DMS 273 (cell line): ENCODE data around the gene COQ2.
"Not testable (repeated sequence)": the region's sequence is repeated elsewhere in the genome, so short reads cannot be mapped to it uniquely, and the experiment has no call there.

ENCODE experiments used
- DNase-seq: peaks from one replicate; lab custom pipeline; 2025; ENCODE audit not compliant: unreplicated experiment; lab: John Stamatoyannopoulos, UW

The COQ2 gene

DNA sequence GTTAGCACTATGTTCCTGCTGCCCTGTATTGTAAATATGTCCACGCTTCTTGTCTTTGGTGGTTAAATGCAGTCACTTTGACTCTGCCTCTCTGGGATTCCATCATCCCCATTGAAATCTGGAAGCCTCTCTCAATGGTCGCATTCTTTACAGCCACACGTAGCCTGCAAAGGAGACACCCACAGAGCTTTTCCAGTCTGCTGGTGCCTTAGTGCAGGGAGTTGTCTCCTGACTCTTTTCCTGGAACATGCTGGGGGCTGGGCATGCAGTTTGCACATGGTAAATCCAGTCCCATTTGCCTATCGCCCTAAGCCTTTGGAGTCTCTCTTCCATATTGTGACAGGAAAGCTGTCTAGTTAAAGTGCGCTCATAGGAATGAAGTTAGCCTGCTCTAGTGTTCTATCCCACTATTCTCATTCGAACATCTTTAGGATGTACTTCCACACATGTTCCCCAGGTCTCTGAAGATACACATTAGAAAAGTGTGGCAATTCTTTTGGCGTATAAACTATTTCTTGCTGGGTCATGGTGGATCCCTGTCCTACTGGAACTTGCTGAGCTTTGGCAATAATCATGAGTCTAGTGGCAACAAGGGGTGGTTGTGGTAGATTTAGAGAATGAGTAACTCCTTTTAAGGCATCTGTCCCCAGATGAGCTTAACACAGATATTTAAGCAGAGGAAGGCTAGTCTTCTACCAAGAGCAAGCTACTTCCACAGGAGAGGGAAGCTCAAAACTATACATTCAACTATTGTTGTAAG, 33.7 kb downstream of the COQ2 start:
- no peak for DNase-seq

DNA sequence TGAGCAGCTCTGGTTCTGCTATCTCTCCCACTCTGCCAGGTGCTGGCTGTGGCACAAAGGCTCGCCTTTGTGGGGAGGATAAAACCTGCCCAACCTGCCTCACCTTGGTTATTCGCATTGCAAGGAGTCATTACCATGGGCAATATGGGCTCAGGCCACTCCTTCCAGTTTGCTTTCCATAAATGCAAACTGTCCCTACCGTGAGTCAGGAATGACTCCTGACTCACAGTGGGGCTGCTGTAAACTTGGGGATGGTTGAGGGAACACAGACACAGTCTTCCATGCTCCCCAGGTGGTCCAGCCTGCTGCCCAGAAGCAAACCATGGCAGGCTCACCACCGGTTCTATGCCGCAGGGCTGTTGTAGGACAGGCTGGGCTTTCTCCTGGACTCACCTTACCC, 36.1 kb downstream of the COQ2 start:
- no peak for DNase-seq

- DNase-seq: no peak
Observed at GRCh38 chr4:83247415-83248357, 36.9 kb downstream of the COQ2 start.

GRCh38 chr4:83241132-83241531, 43.5 kb downstream of the COQ2 start:
- DNase-seq: no peak

DNA sequence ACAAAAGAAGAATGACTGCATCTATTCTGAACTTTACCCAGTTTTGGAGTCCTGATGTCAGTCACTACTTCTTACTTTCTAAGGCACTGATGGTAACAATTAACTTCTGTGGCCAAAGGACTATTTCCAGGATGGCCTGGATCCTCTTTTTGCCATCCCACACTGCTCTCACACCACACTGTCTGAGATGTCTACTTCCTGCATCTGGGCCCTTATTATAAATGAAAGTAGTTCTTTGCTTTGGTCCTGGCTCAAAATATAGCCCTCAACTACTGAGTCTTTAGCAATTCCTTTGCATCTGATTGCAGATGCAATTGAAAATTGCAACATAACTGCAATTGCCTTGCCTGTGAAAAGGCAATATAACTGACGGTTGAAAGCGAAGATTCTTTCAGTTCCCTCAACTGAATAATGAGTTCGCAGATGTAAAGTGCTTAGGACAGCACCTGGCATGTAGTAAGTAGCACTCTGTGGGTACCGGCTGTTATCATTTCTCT, 44.2 kb downstream of the COQ2 start:
- no peak for DNase-seq

DNA sequence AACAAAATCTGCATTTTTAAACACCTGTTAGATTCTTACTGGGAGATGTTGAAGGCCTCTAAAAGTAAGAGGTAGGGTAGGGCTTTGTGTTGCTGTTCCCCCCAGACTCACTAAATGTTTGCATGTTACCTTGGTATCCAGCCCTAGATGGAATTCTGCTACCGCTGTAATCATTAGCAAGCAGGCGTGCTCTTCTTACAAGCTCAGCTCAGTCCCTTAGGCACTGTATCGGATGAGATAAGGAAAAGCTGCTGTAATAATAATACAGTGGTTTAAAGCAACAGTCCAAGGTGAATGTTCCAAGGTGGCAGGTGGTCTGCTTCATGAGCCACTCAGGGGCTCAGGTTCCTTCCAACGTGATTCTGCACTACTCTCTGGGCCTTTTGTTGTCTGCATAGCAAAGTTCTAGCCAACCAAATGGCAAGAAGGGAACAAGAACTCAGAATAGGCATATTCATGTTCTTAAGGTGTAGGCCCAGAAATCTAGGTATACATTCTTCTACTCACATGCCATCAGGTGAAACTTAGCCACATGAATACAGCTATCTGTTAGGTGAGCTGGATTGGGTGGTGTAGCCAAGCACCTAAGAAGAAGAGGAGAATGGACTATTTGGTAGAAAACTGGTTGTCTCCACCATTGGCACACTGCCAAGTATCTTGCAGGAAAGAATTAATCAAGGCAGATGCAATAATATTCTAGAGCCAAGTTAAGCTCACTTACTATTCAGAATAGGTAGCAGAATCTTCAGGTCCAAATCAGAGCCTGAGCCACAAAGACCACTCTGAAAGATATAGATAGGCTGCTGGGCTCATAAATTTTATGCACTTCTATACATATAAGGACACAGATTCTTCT, 46.0 kb downstream of the COQ2 start:
- peak; percentile 15 for DNase-seq

DNA sequence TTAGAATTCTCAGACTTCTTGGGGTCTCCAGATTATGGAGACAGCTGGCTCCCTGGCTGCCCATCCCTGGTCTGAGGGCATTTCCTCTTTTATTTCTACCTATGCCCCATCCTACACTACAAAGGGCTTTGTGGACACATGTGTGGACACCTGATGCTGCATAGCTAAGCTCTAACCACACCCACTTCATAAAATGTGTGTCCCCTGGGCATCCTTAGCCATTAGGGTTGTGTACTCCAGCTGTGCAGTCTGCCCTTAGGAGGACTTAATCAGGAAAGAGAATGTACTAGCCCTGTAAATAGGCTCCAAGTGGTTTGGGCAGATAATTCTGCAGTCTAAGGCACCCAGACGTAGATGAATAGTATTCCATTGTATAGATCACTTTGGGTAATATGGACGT, 47.0 kb downstream of the COQ2 start:
- peak; percentile 23 for DNase-seq

GRCh38 chr4:83235645-83236133, 48.9 kb downstream of the COQ2 start:
- DNase-seq: not testable (repeated sequence)

DNA sequence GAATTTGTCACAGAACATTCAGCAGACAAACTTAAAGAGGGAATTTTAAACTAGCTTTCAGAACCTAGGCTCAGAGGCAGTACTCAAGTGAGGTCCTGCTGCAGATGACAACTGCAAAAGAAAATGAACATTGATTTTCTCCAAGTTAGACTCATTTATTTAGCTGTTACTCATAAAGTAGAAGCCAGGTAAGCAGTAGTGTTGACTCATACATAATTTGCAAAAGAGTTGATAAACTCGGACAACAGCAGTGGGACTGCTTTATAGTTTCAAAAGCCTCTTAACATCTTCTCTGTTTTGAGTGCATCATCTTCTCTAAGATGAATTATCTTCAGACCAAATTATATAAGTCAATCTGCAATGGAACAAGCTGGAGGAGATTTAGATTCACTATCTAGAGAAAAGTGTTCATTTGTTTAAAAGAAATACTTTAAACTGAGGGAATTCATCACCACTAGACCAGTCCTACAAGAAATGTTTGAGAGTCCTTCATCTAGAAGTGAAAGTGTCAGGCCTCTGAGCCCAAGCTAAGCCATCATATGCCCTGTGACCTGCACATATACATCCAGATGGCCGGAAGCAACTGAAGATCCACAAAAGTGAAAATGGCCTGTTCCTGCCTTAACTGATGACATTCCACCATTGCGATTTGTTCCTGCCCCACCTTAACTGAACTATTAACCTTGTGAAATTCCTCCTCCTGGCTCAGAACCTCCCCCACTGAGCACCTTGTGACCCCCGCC, 49.5 kb downstream of the COQ2 start:
- no peak for DNase-seq

GRCh38 chr4:83234387-83234786, 50.2 kb downstream of the COQ2 start:
- DNase-seq: not testable (repeated sequence)

DNA sequence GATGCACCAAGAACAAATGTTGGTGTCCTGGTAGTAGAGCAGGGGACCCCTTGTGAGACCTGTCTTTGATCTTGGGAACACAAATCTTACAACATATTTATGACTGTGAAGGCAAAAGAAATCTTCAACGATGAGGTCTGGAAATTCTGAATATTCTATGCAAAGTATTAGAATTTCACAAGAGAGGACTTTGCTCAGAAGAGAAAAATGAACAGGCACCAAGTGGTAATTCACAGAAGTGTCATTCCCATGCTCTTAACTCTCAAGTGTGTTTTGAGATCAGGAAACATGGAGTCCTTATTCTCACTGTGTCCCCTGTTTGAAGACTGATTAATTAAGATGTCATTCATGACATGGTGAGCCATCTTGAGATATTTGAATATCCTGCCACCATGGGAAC, 52.5 kb downstream of the COQ2 start:
- DNase-seq: no peak

GRCh38 chr4:83231620-83232076, 53.0 kb downstream of the COQ2 start:
- no peak for DNase-seq

GRCh38 chr4:83230928-83231327, 53.7 kb downstream of the COQ2 start:
- DNase-seq: no peak

- no peak for DNase-seq
Observed at GRCh38 chr4:83229791-83230190, 54.8 kb downstream of the COQ2 start.

DNA sequence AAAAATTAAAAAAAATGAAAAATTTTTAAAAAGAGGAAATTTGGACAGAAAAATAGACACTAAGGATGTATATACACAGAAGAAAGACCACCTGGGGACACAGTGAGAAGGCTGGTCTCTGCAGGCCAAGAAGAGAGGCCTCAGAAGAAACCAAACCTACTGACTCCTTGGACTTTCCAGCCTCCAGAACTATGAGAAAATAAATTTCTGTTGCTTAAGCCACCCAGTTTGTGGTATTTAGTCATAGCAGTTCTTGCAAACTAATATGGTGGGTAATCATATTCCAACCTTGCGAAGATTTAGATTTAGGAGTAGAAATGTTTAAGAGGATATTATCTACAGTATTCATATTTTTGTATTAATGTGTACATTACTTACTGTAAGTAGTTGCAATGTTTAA, 56.4 kb downstream of the COQ2 start:
- DNase-seq: no peak

GRCh38 chr4:83224502-83225197, 59.9 kb downstream of the COQ2 start:
- no peak for DNase-seq

DNA sequence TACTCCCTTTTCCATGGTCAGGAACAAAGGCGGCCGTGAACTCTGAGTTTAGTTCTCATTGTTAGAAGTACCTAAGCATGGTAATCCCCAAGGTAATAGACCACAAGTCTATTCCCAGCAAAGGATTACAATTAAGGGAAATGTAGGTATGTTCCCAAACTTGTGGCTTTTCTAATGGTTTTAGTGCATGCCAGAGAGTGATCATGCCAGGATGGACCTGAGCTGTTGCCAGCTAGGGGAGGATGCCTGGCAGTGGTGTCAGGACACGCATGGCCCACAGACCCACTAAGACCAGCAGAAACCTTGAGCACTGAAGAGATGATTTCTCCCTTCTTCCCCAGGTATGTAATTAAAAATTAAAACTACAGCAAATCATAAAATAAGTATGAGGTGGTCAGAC, 60.8 kb downstream of the COQ2 start:
- DNase-seq: no peak

GRCh38 chr4:83221897-83222441, 62.6 kb downstream of the COQ2 start:
- no peak for DNase-seq
